Stimulated activated CD8-positive, alpha-beta memory T cell treated with anti-CD3 and anti-CD28 coated beads, Interleukin-15, amount 100 ng/mL, for 1 hour (primary cell): Measurements from ENCODE around the gene RIMBP2.

Experiments used
- DNase-seq: peaks from one replicate; pipeline ENCODE4 v3.0.0-alpha.2; 2020; ENCODE audit warnings: low read depth

The RIMBP2 gene

DNA sequence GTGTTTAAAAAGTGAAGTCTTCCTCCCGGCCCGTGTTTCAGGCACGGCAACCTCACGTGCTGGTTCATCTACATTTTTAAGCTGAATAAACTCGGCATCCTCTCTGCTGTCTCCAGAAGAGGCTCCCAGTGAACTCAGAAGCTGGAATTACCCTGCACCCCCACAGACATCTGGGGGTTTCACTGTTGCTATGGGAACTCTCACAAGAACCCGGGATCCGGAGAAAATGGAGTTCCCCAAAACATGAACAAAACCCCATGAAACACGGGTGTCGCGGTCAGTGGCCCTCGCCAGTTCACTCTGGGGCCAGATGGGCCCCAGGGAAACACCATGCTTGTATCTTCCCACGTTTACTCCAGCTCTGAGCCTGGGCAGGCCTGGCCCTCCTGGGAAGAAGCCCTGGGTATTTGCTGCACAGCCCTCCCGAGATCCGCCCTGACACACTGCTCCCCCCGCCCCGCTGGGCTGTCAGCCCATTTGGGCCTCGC, 234.7 kb downstream of the RIMBP2 start:
- no peak for DNase-seq

- no peak for DNase-seq
Observed at GRCh38 chr12:130480887-130481286, 235.2 kb downstream of the RIMBP2 start.

DNA sequence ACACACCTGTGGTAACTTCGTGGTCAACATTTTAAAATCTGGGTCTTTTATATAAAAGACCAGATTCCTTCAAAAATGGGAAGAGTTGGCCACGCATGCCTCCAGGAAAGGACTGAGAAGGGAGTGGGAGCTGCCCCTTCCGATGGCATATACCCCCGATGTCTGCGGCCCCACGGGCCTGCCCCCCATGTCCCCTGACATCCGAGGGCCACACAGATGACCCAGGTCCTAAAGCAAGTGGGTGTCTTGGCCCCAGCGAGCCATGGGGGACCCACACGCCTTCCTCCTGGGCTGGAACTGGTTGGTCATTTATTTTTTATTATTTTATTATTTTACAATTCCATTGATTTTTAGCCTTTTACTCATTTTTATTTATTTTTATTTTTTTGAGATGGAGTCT, 235.9 kb downstream of the RIMBP2 start:
- no peak for DNase-seq

DNA sequence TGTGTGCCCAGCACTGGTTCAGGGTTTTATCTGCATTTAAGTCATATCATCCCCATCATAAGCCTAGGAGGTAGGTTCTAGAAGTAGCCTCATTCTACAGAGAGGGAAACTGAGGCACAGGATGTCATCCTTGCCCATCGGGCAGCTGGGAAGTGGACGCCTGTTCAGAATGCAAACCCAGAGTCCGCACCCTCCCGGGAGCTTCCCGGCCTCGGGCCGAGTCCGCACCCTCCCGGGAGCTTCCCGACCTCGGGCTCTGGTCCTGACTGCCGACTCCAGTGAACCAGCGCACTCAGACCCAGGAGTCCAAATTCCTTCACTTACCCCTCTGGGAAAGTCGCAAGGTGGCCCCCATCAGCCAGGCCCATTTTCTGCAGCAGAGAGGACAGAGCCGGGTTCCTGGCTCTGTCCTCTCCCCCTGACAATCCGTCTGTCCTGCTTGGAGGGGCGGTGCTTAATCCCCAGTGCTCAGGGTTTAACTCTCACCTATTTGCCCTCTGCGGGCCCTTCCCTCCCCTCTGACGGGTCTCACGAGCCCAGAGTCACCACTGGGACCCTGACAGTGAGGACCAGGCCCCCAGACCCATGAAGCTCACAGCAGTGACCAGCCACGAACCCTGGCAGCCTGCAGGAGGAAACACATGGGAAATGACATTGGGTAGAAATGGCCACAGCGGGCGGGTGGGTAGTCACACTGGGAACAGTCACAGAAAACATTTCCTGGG, 236.5 kb downstream of the RIMBP2 start:
- DNase-seq = no peak

DNA sequence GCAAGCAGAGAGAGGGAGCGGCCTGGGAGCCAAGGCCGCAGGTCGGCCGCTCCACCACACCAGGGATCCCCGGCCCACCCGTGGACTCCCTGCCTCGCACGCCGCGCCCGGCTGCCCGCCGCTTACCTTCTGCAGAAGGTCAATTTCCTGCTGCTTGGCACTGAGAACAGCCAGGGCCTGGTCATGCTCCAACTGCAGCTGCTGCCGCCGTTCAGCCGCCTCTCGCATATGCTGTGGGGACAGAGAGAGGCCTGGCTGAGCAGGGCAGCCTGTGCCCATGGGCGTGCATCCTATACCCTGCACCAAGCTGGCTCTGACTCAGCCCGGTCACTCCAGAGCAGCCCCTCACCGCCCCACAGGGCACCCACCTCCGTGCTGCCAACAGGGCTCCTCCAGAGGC, 237.3 kb downstream of the RIMBP2 start:
- no peak for DNase-seq

- no peak for DNase-seq
Observed at GRCh38 chr12:130477701-130478100, 238.4 kb downstream of the RIMBP2 start.

GRCh38 chr12:130477266-130477665, 238.8 kb downstream of the RIMBP2 start:
- no peak for DNase-seq

DNA sequence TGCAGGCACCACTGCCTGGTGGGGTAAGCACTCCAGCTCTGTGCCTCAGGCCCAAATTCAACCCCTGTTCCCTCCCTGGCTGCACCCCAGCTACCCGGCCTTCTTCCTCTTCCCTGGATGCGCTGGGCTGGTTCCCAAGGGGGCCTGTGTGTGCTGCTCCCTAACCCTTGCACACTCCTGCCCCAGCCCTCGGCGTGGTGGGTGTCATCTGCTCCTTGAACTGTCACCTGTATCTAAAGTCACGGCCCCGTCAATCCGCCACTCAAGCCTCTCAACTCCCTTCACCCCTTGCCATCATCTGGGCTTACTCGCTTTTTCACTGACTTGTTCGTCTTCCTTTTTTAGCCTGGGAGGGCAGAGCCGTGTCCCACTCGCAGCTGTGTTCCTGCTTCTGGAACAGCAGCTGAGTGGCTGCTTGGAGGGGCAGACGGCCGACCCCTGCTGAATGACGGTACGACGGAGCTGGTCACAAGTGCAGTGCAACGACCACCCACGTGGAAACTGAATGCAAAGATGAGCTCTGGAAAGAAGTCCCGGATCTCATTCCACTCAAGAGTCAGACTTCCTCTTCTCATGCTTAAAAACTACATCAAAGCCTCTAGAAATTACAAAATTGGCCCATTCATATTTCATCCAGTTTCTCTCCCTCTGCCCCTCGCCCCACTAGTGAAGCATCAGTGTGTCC, 239.5 kb downstream of the RIMBP2 start:
- no peak for DNase-seq

DNA sequence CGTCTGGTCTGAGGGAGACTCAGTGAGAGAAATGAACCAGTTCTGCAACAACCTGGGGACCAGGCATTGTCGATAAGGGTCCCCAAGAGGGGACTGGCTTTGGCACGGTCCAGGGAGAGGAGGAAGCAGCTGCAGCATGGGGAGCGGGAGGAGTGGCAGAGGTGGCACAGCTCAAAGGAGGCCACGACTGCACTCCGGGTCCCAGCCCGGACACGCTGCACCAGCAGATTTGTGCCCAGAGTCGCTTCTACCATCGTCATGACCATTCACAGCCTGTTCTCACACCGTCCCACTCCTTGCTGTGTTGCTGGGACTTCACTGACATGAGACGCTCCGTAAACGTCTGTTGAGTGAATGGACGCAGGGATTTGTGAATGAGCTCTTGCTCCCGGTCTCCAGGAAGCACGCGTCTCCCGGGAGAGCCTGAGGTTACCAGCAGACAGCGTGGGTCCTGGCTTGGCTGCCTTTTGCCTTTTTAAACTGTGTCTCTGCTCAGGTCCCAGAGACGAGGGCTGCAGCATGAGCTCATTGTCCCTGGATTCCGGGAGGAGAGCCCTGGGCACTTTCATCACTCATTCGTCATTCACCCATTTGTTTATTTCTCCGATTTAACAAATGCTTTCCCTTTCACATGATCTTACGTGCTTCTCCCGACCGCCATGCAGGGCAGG, 241.4 kb downstream of the RIMBP2 start:
- DNase-seq = no peak

DNA sequence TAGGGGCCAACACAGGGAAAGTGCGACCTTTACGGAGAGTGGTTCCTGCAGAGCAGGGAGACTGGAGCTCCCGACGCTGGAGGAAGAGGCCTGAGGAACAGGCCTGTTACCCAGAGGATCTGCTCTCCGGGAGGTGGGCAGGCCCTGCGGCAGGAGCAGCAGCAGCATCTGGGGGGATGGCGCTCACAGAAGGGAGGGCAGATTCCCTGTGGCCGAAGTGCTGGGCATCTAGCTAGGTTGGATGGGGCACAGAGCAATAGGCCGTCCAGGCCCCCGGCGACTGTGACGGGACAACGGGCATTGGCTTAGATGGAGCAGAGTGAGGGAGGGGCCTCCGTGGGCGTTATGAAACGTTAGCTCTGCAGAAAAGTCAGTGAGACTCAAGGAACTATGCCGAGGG, 242.8 kb downstream of the RIMBP2 start:
- DNase-seq = no peak

DNA sequence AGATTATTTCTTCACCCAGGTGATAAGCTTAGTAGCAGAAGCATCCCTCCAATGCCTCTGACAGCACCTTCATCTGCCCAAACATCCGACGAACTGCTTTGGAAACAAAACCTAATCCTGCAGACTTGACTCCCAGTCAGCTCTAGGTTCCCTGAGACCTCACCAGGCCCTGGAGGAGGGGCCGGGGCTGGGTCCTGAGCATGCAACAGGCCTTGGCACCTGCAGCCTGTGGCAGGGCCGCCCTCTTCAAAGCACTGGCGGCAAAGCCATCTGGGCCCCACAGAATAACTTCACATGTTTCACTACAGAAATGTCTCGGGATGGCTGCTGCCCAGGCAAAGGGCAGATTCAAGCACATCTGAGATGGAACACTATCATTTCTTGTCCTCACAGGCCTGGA, 245.1 kb downstream of the RIMBP2 start:
- DNase-seq = no peak

DNA sequence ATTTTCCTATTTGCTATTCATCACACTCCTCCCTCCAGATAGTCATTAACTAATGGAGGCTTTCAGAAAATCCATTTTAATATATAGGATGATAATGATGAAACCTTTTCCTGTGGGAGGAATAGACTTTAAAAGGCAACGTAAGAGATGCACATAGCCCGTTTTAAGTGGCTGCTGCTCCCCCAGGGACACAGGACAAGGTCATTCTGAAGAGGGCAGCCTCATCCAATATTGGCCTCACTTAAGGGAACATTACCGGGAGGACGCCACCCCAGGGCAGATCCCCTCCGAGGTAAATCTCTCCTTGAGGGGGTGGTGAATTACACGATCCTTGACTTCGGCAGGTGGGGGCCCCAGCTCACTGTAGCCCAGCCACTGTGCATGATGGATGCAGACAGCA, 246.5 kb downstream of the RIMBP2 start:
- DNase-seq = no peak

DNA sequence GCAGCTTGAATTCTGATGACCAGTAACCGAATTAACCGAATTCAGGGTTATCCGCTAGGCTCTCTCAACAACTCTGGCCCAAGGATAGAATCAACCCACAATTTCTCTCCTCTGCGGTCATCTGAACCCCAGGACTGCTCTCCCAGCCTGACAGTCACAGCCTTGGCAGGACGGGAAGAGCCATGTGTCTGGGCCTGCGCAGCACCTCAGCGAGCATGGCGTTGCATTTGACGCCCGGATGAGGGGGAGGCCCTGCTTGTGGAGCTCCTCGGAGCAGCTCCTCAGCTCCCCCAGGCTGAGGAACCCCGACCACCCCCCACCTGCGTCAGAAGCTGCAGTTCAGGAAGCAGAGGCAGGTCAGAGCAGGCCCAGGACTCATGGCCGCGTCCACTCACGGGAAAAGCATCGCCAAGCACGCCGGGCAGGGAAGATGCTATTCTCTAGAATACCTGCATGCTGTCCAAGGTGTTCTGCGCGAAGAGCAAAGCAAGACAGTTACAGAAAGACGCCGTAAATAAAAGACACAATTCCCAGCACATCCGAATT, 247.3 kb downstream of the RIMBP2 start:
- DNase-seq = no peak

- DNase-seq = no peak
Observed at GRCh38 chr12:130468186-130468585, 247.9 kb downstream of the RIMBP2 start.

DNA sequence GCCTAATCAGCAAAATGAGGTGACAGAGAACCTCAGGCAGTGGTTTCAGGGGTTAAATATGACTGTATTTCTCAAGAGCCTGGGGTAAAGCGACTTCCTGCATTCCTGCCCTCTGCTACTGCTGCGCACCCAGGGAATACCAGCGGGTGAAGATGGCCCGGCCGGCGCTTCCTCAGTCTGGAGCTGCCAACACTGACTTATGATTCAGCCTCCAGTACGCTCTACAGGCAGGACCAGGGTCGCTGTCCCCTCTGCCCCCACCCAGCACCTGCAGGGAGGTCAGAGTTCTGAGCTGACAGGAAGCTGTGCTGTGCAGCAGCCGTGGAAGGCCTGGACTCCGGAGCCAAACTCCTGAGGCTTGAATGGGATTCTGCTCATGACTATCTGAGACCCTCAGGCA, 250.5 kb downstream of the RIMBP2 start:
- no peak for DNase-seq

DNA sequence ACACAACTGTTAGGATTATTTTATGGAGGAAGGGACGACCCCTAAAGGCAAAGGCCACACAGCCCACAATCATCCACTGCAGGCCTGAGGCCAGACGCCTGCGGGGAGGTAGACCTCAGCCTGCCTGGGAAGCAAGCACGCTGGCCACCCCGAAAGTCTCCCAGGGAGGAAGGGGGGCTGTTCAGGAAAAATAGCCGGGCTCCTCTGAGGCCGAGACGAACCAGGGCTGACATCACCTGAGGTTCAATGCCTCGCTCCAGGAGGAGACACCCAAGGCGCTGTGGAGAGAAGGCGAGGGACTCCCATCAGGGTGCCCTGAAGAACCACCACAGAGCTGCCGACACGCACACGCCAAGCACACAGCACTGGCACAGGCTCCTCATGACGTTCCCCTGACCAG, 251.1 kb downstream of the RIMBP2 start:
- DNase-seq = no peak

GRCh38 chr12:130463818-130464670, 252.1 kb downstream of the RIMBP2 start:
- no peak for DNase-seq

- no peak for DNase-seq
Observed at GRCh38 chr12:130463275-130463658, 252.8 kb downstream of the RIMBP2 start.

DNA sequence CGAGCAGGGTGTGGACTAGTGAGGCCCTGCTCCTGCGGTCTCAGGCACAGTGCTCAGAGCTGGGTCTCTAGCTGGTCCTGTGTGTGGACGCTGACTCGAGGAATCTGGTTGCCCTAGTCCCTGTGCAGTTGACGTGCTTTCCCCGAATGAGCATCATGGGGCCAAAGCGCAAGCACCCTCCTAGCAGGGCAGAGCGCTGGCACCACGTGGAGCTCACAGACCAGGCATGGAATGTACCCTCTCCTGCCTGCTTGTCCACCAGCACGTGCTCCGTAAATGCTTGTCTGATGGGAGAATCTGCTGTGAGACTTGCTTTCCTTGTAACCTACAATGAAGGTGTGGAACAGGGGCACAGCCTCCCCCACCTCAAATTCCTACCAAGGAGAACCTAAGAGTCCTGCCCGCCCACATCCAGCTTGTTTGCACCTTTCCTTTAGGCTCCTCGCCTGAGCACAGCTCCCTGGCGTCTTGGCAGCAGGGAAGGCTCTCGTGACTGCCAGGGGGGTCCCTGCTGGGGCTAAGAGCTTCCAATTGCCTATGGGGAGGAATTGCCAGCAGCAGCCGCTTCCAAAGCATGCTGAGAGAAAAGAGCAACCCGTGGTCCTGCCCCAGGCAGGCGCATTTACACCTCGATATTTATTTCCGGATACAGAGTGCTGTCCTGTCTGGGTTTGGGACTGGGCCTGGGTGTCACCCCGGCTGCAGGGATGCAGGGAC, 253.4 kb downstream of the RIMBP2 start:
- no peak for DNase-seq

GRCh38 chr12:130461839-130462557, 254.1 kb downstream of the RIMBP2 start:
- DNase-seq = no peak

DNA sequence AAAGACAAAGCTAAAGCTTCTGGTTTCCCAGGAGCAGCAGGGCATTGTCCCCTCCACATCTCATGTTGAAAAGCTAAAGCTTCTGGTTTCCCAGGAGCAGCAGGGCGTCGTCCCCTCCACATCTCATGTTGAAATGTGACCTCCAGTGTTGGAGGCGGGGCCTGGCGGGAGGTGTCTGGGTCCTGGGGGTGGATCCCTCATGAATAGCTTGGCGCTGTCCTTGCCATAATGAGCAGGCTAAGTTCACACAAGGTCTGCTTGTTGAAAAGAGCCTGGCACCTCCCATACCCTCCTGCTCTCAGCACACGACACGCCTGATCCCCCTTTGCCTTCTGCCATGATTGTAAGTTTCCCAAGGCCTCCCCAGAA, 254.7 kb downstream of the RIMBP2 start:
- DNase-seq = no peak
